ENCODE measurements around the gene IL2RG.
A peak's percentile ranks its signal among the peaks of the same experiment; 100 is the strongest.

Gene IL2RG

DNA sequence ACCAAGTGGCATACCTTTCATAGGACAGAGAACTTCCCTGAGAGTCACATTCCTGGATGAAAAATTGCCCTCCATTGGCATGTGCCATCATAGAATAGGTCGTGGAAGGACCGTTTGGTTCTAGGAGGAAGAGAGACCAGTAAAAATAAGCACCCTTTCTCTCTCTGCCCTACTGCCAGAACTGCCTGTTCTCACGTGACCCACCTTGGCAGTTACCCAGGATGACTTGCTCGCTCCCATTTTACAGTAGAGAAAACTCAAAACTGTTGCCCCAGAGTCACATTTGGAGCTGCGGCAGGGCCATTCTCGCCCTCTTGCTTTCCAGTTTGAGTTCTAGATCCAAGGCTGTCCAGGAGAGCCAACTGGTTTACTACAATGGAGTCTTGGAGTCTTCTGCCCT is 32.1 kb upstream of the IL2RG start:
- Histone ChIP-seq H3K4me1 (ENCODE audit: control insufficient read depth, insufficient read depth, low read length) (peaks cover 2% of the 10 kb centered on the region), H3K9me3 (ENCODE audit: control insufficient read depth, insufficient read depth, low read length) (no peaks in the 10 kb centered on the region), H3K4me3 (ENCODE audit: low read length) (no peak overlapping the region), H3K27ac (ENCODE audit: low read length) (no peak overlapping the region), H3K27me3 (ENCODE audit: control insufficient read depth, insufficient read depth, low read length) (no peaks in the 10 kb centered on the region), H3K36me3 (ENCODE audit: control insufficient read depth, insufficient read depth, low read length) (peaks cover 6% of the 10 kb centered on the region; the same call in 1 of the 2 replicates)
- WGBS (ENCODE audit: insufficient coverage, insufficient read length): no CpG with 5 or more reads among the region's 6 CpGs
- DNase-seq (ENCODE audit: low read depth, low spot score): no peak

GRCh38 chrX:71140440-71140839 is 29.1 kb upstream of the IL2RG start:
- H3K36me3 ChIP-seq (ENCODE audit: control insufficient read depth, insufficient read depth, low read length): peaks cover 14% of the 10 kb centered on the region; the same call in 1 of the 2 replicates
- no peak overlapping the region for H3K27ac ChIP-seq (ENCODE audit: low read length)
- DNase-seq (ENCODE audit: low read depth, low spot score): no peak
- WGBS (ENCODE audit: insufficient coverage, insufficient read length): no CpG with 5 or more reads among the region's 6 CpGs
- H3K4me1 ChIP-seq (ENCODE audit: control insufficient read depth, insufficient read depth, low read length): no peaks in the 10 kb centered on the region; the same call in 1 of the 2 replicates
- no peaks in the 10 kb centered on the region for H3K9me3 ChIP-seq (ENCODE audit: control insufficient read depth, insufficient read depth, low read length)
- no peak overlapping the region for H3K4me3 ChIP-seq (ENCODE audit: low read length)
- no peaks in the 10 kb centered on the region for H3K27me3 ChIP-seq (ENCODE audit: control insufficient read depth, insufficient read depth, low read length)

GRCh38 chrX:71131510-71131909 is 20.1 kb upstream of the IL2RG start:
- no CpG with 5 or more reads among the region's 4 CpGs for WGBS (ENCODE audit: insufficient coverage, insufficient read length)
- H3K9me3 ChIP-seq (ENCODE audit: control insufficient read depth, insufficient read depth, low read length): no peaks in the 10 kb centered on the region
- H3K4me3 ChIP-seq (ENCODE audit: low read length): no peak overlapping the region
- H3K27ac ChIP-seq (ENCODE audit: low read length): no peak overlapping the region
- H3K4me1 ChIP-seq (ENCODE audit: control insufficient read depth, insufficient read depth, low read length): no peaks in the 10 kb centered on the region
- H3K27me3 ChIP-seq (ENCODE audit: control insufficient read depth, insufficient read depth, low read length): no peaks in the 10 kb centered on the region
- no peak for DNase-seq (ENCODE audit: low read depth, low spot score)
- H3K36me3 ChIP-seq (ENCODE audit: control insufficient read depth, insufficient read depth, low read length): peaks cover 23% of the 10 kb centered on the region; the same call in 1 of the 2 replicates

DNA sequence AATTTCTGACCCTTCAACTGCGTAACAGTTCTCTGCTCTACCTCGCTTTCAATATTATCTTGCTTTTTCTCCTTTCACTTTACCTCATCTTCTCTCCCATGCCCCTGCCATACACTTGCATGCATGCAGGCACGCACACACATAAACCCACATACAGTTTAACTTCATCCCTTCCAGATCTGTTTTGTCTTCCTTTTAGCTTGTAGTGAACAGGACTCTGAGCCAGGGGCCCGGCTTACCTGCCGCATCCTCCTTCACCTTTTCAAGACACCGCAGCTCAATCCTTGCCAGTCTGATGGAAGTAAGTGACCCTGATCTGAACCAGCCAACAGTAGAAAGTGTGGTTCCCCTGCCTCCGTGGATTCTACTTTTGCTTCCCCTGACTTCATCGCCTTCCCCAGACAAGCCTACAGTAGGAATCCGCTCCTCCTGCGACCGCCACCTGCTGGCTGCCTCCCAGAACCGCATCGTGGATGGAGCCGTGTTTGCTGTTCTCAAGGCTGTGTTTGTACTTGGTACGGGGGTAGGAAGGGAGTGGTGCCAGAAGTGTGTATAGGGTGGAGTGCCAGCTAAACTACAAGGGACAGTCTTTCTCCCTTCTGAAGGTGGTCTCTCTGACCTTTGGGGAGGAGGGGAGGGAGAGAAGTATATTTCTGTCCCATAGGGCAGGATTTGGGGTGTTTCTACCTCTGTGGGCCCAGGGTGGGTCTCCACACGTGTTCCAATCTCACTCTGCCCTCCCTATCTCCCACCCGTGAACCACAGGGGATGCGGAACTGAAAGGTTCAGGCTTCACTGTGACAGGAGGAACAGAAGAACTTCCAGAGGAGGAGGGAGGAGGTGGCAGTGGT is 17.8 kb upstream of the IL2RG start:
- Histone ChIP-seq H3K9me3 (ENCODE audit: control insufficient read depth, insufficient read depth, low read length) (no peaks in the 10 kb centered on the region), H3K27me3 (ENCODE audit: control insufficient read depth, insufficient read depth, low read length) (no peaks in the 10 kb centered on the region), H3K4me1 (ENCODE audit: control insufficient read depth, insufficient read depth, low read length) (no peaks in the 10 kb centered on the region), H3K27ac (ENCODE audit: low read length) (no peak overlapping the region), H3K36me3 (ENCODE audit: control insufficient read depth, insufficient read depth, low read length) (peaks cover 25% of the 10 kb centered on the region; the same call in 1 of the 2 replicates), H3K4me3 (ENCODE audit: low read length) (no peak overlapping the region)
- DNase-seq (ENCODE audit: low read depth, low spot score): no peak
- WGBS (ENCODE audit: insufficient coverage, insufficient read length): no CpG with 5 or more reads among the region's 18 CpGs

GRCh38 chrX:71128166-71128833 is 16.9 kb upstream of the IL2RG start:
- no peak overlapping the region for H3K4me3 ChIP-seq (ENCODE audit: low read length)
- no peak overlapping the region for H3K27ac ChIP-seq (ENCODE audit: low read length)
- H3K36me3 ChIP-seq (ENCODE audit: control insufficient read depth, insufficient read depth, low read length): peaks cover 27% of the 10 kb centered on the region; the same call in 1 of the 2 replicates
- no peaks in the 10 kb centered on the region for H3K27me3 ChIP-seq (ENCODE audit: control insufficient read depth, insufficient read depth, low read length)
- no peak for DNase-seq (ENCODE audit: low read depth, low spot score)
- no peaks in the 10 kb centered on the region for H3K4me1 ChIP-seq (ENCODE audit: control insufficient read depth, insufficient read depth, low read length)
- no peaks in the 10 kb centered on the region for H3K9me3 ChIP-seq (ENCODE audit: control insufficient read depth, insufficient read depth, low read length)
- WGBS (ENCODE audit: insufficient coverage, insufficient read length): no CpG with 5 or more reads among the region's 12 CpGs

DNA sequence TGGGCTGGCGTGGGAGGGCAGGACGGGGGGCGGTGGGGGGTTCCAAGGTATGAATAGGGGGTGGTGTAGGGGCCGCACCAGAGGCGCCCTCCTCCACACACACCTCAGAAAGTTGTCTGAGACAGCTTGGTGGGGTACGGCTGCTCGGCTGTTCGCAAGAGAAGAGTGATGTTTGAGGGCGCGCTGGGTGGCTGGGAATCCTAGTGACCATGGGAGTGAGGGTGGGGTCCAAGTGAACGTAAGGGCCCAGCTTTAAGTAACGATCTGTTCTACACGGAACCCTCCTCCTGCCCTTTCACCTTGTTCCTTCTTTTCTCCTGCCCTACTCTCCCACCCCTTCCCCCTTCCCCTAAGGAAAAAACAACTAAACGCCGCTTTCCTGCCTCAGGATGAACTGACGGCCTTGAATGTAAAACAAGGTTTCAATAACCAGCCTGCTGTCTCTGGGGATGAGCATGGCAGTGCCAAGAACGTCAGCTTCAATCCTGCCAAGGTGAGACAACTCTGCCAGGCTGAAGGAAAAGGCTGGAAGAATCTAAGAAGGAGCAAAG is 7.7 kb upstream of the IL2RG start:
- H3K27me3 ChIP-seq (ENCODE audit: control insufficient read depth, insufficient read depth, low read length): no peaks in the 10 kb centered on the region
- H3K4me1 ChIP-seq (ENCODE audit: control insufficient read depth, insufficient read depth, low read length): no peaks in the 10 kb centered on the region
- no peak for DNase-seq (ENCODE audit: low read depth, low spot score)
- H3K36me3 ChIP-seq (ENCODE audit: control insufficient read depth, insufficient read depth, low read length): peaks cover 8% of the 10 kb centered on the region; the same call in 1 of the 2 replicates
- H3K27ac ChIP-seq (ENCODE audit: low read length): no peak overlapping the region
- H3K9me3 ChIP-seq (ENCODE audit: control insufficient read depth, insufficient read depth, low read length): no peaks in the 10 kb centered on the region
- peak overlapping the region; percentile 89; the same call in 1 of the 2 replicates for H3K4me3 ChIP-seq (ENCODE audit: low read length)
- no CpG with 5 or more reads among the region's 17 CpGs for whole genome bisulfite sequencing (ENCODE audit: insufficient coverage, insufficient read length)

DNA sequence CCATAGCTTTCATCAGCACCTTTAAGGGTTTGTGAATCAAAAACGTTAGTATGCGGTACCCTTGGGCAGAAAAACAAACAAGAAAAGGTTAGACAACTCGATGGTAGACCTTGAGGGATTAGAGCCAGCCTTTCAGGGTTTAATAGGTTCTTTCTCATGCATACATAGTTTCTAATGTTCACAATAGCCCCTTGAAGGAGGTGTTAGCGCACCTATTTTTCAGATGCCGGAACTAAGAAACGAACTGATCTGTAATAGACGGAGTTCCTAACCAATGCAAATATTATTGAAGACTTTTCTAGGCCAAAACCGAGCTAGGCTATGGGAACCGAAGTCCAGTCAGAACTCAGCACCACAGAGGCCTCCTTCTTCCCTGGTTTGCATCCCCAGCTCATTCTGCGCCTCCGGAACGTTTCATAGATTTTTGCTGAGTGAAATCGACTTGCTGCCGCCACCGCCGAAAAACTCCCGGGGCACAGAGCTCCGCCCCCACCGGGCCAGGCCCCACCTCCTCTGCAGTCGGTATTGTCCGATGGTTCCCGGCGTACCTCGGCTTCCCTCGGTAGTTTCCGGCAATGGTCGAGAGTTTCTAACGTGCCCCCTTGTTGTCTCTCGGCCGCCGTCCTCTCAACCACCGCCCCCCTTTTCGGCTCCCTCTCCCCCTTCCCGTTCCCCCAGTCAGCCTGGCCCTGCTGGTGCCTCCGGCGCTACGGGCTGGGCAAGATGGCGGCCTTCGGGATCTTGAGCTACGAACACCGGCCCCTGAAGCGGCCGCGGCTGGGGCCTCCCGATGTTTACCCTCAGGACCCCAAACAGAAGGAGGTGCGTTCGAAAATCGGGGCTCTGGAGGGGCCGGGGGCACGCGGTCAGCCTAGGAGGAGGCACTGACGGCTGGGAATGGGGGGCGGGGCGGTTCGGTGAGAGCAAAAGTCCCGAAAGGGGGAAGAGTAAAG is 6.9 kb upstream of the IL2RG start, which contains the start of gene MED12:
TSS of gene MED12 (plus strand) at position 565 of the 953 bp plus-strand sequence. CDS start at position 724, 159 bp downstream.
- no peak within 1 kb of the TSS for H3K27ac ChIP-seq (ENCODE audit: low read length)
- no peak for DNase-seq (ENCODE audit: low read depth, low spot score)

GRCh38 chrX:71117358-71117757 is 6.0 kb upstream of the IL2RG start:
- Histone ChIP-seq H3K4me3 (ENCODE audit: low read length) (no peak overlapping the region), H3K4me1 (ENCODE audit: control insufficient read depth, insufficient read depth, low read length) (no peaks in the 10 kb centered on the region), H3K36me3 (ENCODE audit: control insufficient read depth, insufficient read depth, low read length) (peaks cover 6% of the 10 kb centered on the region; the same call in 1 of the 2 replicates), H3K27me3 (ENCODE audit: control insufficient read depth, insufficient read depth, low read length) (0 out of 2 replicates have a peak, but pooled peaks cover 1% of the 10 kb centered on the region), H3K9me3 (ENCODE audit: control insufficient read depth, insufficient read depth, low read length) (no peaks in the 10 kb centered on the region), H3K27ac (ENCODE audit: low read length) (no peak overlapping the region)
- WGBS (ENCODE audit: insufficient coverage, insufficient read length): no CpG with 5 or more reads among the region's 10 CpGs
- no peak for DNase-seq (ENCODE audit: low read depth, low spot score)

More for the DNA sequence above, 6.9 kb upstream of the IL2RG start, which contains the start of gene MED12:
- Histone ChIP-seq H3K9me3 (ENCODE audit: control insufficient read depth, insufficient read depth, low read length) (no peaks in the 10 kb centered on the region), H3K36me3 (ENCODE audit: control insufficient read depth, insufficient read depth, low read length) (peaks cover 6% of the 10 kb centered on the region; the same call in 1 of the 2 replicates), H3K4me3 (ENCODE audit: low read length) (peak within 1 kb of the TSS; percentile 89; the same call in 1 of the 2 replicates), H3K27me3 (ENCODE audit: control insufficient read depth, insufficient read depth, low read length) (0 out of 2 replicates have a peak, but pooled peaks cover 1% of the 10 kb centered on the region), H3K4me1 (ENCODE audit: control insufficient read depth, insufficient read depth, low read length) (no peaks in the 10 kb centered on the region)
- no CpG with 5 or more reads among the region's 56 CpGs for WGBS (ENCODE audit: insufficient coverage, insufficient read length)

DNA sequence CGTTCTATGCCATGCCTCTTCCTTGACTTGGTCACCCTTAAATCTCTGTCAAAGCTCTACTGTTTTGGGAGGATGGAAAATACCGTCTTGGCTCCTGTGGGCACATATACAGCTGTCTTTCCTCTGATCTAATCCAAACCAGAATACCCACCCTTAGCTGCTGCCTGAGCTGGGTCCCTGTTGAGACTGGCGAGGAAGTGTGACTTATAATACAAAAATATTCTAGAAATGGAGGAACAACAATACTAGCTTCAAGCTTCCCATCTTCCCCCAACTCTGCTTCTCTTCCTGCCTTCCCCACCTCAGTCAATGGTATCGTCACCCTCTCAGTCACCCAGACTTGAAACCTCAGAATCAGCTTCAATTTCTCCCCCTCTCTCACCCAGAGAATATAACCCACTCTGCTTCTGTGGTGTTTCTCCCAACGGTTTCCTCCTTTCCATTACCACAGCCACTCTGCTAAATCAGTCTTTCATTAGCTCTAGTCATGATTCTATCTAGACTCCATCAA is 599 bp upstream of the IL2RG start:
- H3K4me3 ChIP-seq (ENCODE audit: low read length): no peak overlapping the region
- no peak for DNase-seq (ENCODE audit: low read depth, low spot score)
- WGBS (ENCODE audit: insufficient coverage, insufficient read length): no CpG with 5 or more reads among the region's 5 CpGs
- 0 out of 2 replicates have a peak, but pooled peaks cover 1% of the 10 kb centered on the region for H3K27me3 ChIP-seq (ENCODE audit: control insufficient read depth, insufficient read depth, low read length)
- no peak overlapping the region for H3K27ac ChIP-seq (ENCODE audit: low read length)
- no peaks in the 10 kb centered on the region for H3K36me3 ChIP-seq (ENCODE audit: control insufficient read depth, insufficient read depth, low read length)
- no peaks in the 10 kb centered on the region for H3K4me1 ChIP-seq (ENCODE audit: control insufficient read depth, insufficient read depth, low read length)
- no peaks in the 10 kb centered on the region for H3K9me3 ChIP-seq (ENCODE audit: control insufficient read depth, insufficient read depth, low read length)
